B cell (primary cell): ENCODE measurements around the gene DDR2. TPM values are rescaled to one million over a fixed set of nuclear protein-coding genes. Genes with fewer than 3 reads are reported as not detected.
"Not testable (repeated sequence)": the region's sequence is repeated elsewhere in the genome, so short reads cannot be mapped to it uniquely, and the experiment has no call there.

ENCODE experiments used
- ATAC-seq: fragments of 200-7000 bp; cut with Tn5 transposase; one replicate; pipeline ENCODE4 v1.10.0; 2021; ENCODE audit warnings: low read depth, mild to moderate bottlenecking, moderate number of reproducible peaks, moderate library complexity
- CTCF ChIA-PET: fragments of 350-600 bp; sonication (Branson Sonifier 250); formaldehyde crosslinking; loops from one replicate; lab custom pipeline; 2021; ENCODE audit warnings: antibody characterized with exemption, inconsistent platforms; lab: Charles Lee
- POLR2A ChIA-PET: fragments of 350-600 bp; sonication (Branson Sonifier 250); formaldehyde crosslinking; loops from one replicate; lab custom pipeline; 2021; ENCODE audit warnings: antibody characterized with exemption; lab: Charles Lee
- DNase-seq: peaks from one replicate; pipeline ENCODE4 v3.0.0; 2013
- H2AFZ ChIP-seq: 2 replicates; pipeline ENCODE4 v1.6.1; 2012; ENCODE audit warnings: mild to moderate bottlenecking, low read depth, low read length; ENCODE audit not compliant: insufficient read depth, poor library complexity, severe bottlenecking
- H3K27ac ChIP-seq, 2 donors: 1 replicate in 1 of 2; 2 replicates in 1 of 2; pipeline ENCODE4 v1.5.1; 2012 to 2013; ENCODE audit warnings: low read length in 2 of 2, mild to moderate bottlenecking in 2 of 2, moderate library complexity in 1 of 2
- H3K27me3 ChIP-seq, 4 experiments: fragments of 200-600 bp in 1 of 4; sonication (generic) in 1 of 4; replicated peaks in 1 of 4; 1 replicate in 2 of 4; 2 replicates in 2 of 4; pipeline versions ENCODE4 v1.6.1 to v1.7.0; 2013 to 2016; ENCODE audit warnings: low read length in 3 of 4, mild to moderate bottlenecking in 2 of 4, mixed read lengths in 1 of 4, moderate library complexity in 1 of 4; ENCODE audit not compliant: insufficient read depth in 4 of 4, control insufficient read depth in 3 of 4; ENCODE audit errors: control extremely low read depth in 1 of 4
- H3K36me3 ChIP-seq, 2 experiments: replicated peaks in 1 of 2; 1 replicate in 1 of 2; 2 replicates in 1 of 2; pipeline versions ENCODE4 v1.6.1 to v1.7.1; 2013; ENCODE audit warnings: low read length in 1 of 2; ENCODE audit not compliant: insufficient read depth in 2 of 2, control insufficient read depth in 1 of 2; ENCODE audit errors: control extremely low read depth in 1 of 2, extremely low read depth in 1 of 2
- H3K4me1 ChIP-seq, 2 donors: fragments of 200-600 bp in 1 of 2; sonication (generic) in 1 of 2; 1 replicate in 1 of 2; 2 replicates in 1 of 2; pipeline versions ENCODE4 v1.5.1 to v1.6.1; 2013 to 2017; ENCODE audit warnings: low read length in 2 of 2; ENCODE audit not compliant: control insufficient read depth in 2 of 2, insufficient read depth in 2 of 2
- H3K4me2 ChIP-seq: replicated peaks from 2 replicates; pipeline ENCODE3; 2012; ENCODE audit warnings: mild to moderate bottlenecking, low read depth, low read length; ENCODE audit not compliant: poor library complexity, severe bottlenecking
- H3K4me3 ChIP-seq, 5 experiments: fragments of 200-600 bp in 1 of 5; sonication (generic) in 1 of 5; 1 replicate in 3 of 5; 2 replicates in 2 of 5; pipeline versions ENCODE4 v1.5.1 to v1.7.0; 2011 to 2016; ENCODE audit warnings: low read length in 4 of 5, mild to moderate bottlenecking in 4 of 5, low read depth in 2 of 5, control low read depth in 1 of 5, moderate library complexity in 1 of 5; ENCODE audit not compliant: insufficient read depth in 1 of 5; ENCODE audit errors: control extremely low read depth in 1 of 5, extremely low read depth in 1 of 5
- H3K79me2 ChIP-seq: fragments of 200-600 bp; sonication (generic); one replicate; pipeline ENCODE4 v1.6.0; 2016; ENCODE audit warnings: low read length; ENCODE audit not compliant: control insufficient read depth, insufficient read depth
- H3K9ac ChIP-seq: fragments of 200-600 bp; sonication (generic); 2 replicates; pipeline ENCODE4 v1.6.1; 2017; ENCODE audit warnings: mild to moderate bottlenecking, low read length, moderate library complexity
- H3K9me3 ChIP-seq, 3 donors: one replicate each; pipeline versions ENCODE4 v1.6.1 to v1.7.1; 2013; ENCODE audit warnings: low read length in 2 of 3; ENCODE audit not compliant: control insufficient read depth in 2 of 3, insufficient read depth in 1 of 3; ENCODE audit errors: control extremely low read depth in 1 of 3
- H4K20me1 ChIP-seq: 2 replicates; pipeline ENCODE4 v1.6.0; 2012; ENCODE audit warnings: mild to moderate bottlenecking, low read length; ENCODE audit not compliant: insufficient read depth, control insufficient read depth, poor library complexity, severe bottlenecking
- H3K27ac Mint-ChIP-seq: one replicate; pipeline ENCODE4 v1.8.0; 2021; ENCODE audit warnings: mixed read lengths
- H3K27me3 Mint-ChIP-seq: one replicate; pipeline ENCODE4 v1.8.0; 2021; ENCODE audit warnings: mixed read lengths
- H3K4me1 Mint-ChIP-seq: one replicate; pipeline ENCODE4 v1.8.0; 2021; ENCODE audit warnings: mixed read lengths
- H3K4me3 Mint-ChIP-seq: one replicate; pipeline ENCODE4 v1.8.0; 2021; ENCODE audit warnings: mixed read lengths
- H3K9me3 Mint-ChIP-seq: one replicate; pipeline ENCODE4 v1.8.0; 2022; ENCODE audit warnings: mixed read lengths; ENCODE audit not compliant: insufficient read depth
- WGBS: methylation state at CpG from one replicate; pipeline ENCODE4 v1.1.5; 2013; ENCODE audit warnings: missing lambda C conversion rate; ENCODE audit not compliant: insufficient coverage; 5-methylcytosine and 5-hydroxymethylcytosine counted together
- intact Hi-C: fragments of 100-400 bp; cut with micrococcal nuclease; formaldehyde crosslinking; loops from one replicate; pipeline ENCODE4 v1.10.0; 2022
- polyA plus RNA-seq: library from polyadenylated mRNA; depleted of rRNA; stranded (reverse); fragments of >200 nt; gene quantifications from 2 replicates; pipeline ENCODE4 v1.2.3, GENCODE V29; 2012
- total RNA-seq, 2 donors: library from RNA; stranded (reverse); fragments of 120-200 nt in 1 of 2; gene quantifications; 1 replicate in 1 of 2; 2 replicates in 1 of 2; pipeline versions ENCODE4 v1.2.3 to v1.2.4, GENCODE V29; 2013 to 2022

Gene DDR2
- total and polyA plus RNA-seq, 2 donors (not counting 1 experiment from before 2014, with no cell fraction given) = 0.12 to 0.24 TPM

DNA sequence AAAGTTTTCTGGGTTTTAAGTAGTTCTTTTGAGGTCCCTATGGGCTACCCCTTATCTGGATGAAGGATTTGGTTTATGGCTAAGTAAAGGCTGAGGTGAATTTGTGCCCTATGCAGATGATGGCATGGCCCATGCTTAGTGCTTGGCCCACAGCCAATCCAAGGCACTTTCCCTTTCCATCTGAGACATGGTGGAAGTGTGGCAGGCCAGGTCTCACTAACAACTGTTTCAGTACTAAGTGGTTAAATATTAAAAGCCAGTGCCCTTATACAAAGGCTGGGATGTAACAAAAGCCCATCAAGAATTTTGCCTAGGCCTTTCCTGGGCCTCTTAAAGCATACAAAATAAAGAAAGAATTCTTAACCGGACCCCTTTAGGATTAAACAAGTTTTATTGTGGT is 156.5 kb downstream of the DDR2 start:
- POLR2A ChIA-PET, CTCF ChIA-PET, intact Hi-C loops, H3K9me3 ChIP-seq, H3K4me2 ChIP-seq, H2AFZ ChIP-seq, H3K4me3 Mint-ChIP-seq, H3K79me2 ChIP-seq, ATAC-seq, H3K4me3 ChIP-seq, H3K9me3 Mint-ChIP-seq, DNase-seq, H3K27ac ChIP-seq, H3K27me3 ChIP-seq, H3K36me3 ChIP-seq, H4K20me1 ChIP-seq, H3K27me3 Mint-ChIP-seq, H3K27ac Mint-ChIP-seq, H3K4me1 Mint-ChIP-seq, H3K4me1 ChIP-seq, H3K9ac ChIP-seq: not testable (repeated sequence)
- WGBS = no CpG with 5 or more reads among the region's 1 CpG

GRCh38 chr1:162790303-162790984 is 158.2 kb downstream of the DDR2 start, which contains the start of gene HSD17B7:
HSD17B7 (plus strand) TSS chr1:162790702; CDS start chr1:162790801, 99 bp downstream.
- H3K27me3 ChIP-seq, H3K9me3 ChIP-seq, H3K4me1 Mint-ChIP-seq, H3K27me3 Mint-ChIP-seq, H3K36me3 ChIP-seq, H4K20me1 ChIP-seq, CTCF ChIA-PET, H3K9me3 Mint-ChIP-seq, H3K4me1 ChIP-seq, POLR2A ChIA-PET, H3K79me2 ChIP-seq: not testable (repeated sequence)
- 8% methylated on average over 10 of the region's 49 CpGs for WGBS
- H2AFZ ChIP-seq = peak within 1 kb of the TSS; percentile 87
- intact Hi-C loops = loop anchor here (10.0 kb wide), 1 partner anchor 226 kb away; the partner anchor contains the start of gene UAP1
- Mint-ChIP-seq H3K27ac (peak within 1 kb of the TSS; percentile 96), H3K4me3 (peak within 1 kb of the TSS; percentile 93)
- H3K4me2 ChIP-seq = peak within 1 kb of the TSS; percentile 22
- peak; percentile 98 for ATAC-seq
- peak within 1 kb of the TSS; percentile 68 to 91 for H3K27ac ChIP-seq
- H3K4me3 ChIP-seq = peak within 1 kb of the TSS; percentile 38 to 67 (median 52)
- DNase-seq = peak; percentile 86
- peak within 1 kb of the TSS; percentile 72 for H3K9ac ChIP-seq

- intact Hi-C loops = loop anchor here (10.0 kb wide), 1 partner anchor 226 kb away; the partner anchor contains the start of gene UAP1
- H3K4me2 ChIP-seq, H3K4me1 Mint-ChIP-seq, H3K36me3 ChIP-seq, H3K4me1 ChIP-seq, H3K9me3 Mint-ChIP-seq, CTCF ChIA-PET, H3K27me3 Mint-ChIP-seq, H3K79me2 ChIP-seq, POLR2A ChIA-PET, H4K20me1 ChIP-seq, H3K27me3 ChIP-seq, H3K9me3 ChIP-seq, ATAC-seq: not testable (repeated sequence)
- Mint-ChIP-seq H3K4me3 (peak overlapping the region; percentile 93), H3K27ac (peak overlapping the region; percentile 96)
- Histone ChIP-seq H3K4me3 (peak overlapping the region; percentile 38 to 62 (median 52)), H2AFZ (peak overlapping the region; percentile 49), H3K9ac (peak overlapping the region; percentile 72), H3K27ac (peak overlapping the region; percentile 68 to 91)
- DNase-seq = peak; percentile 38
- no CpG with 5 or more reads among the region's 8 CpGs for WGBS
Measured at GRCh38 chr1:162790985-162791357, 158.7 kb downstream of the DDR2 start.

DNA sequence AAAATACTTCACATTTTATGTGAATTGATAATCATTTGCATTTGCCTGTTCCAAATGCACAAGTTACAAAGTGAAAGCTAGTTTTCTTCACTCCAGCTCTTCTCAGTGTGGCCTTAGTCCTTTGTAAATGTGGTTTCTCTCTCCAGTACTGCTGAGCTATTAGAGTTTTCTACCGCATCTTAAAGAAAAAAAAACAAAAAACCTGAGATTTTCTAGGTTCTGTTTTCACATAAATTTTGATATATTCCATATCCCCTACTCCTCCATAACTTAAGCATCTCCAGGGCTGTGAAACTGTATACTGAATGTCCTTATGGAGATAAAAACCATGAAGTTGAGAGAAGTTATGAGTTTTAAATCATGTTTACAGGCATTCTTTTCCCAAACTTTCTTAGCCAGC is 162.0 kb downstream of the DDR2 start:
- H3K4me1 ChIP-seq, H4K20me1 ChIP-seq, H3K27me3 ChIP-seq, H3K4me3 Mint-ChIP-seq, H3K9ac ChIP-seq, H3K79me2 ChIP-seq, H3K9me3 ChIP-seq, H2AFZ ChIP-seq, POLR2A ChIA-PET, H3K27ac Mint-ChIP-seq, ATAC-seq, H3K27me3 Mint-ChIP-seq, H3K4me1 Mint-ChIP-seq, H3K4me2 ChIP-seq, H3K27ac ChIP-seq, H3K9me3 Mint-ChIP-seq, DNase-seq, H3K4me3 ChIP-seq: not testable (repeated sequence)
- WGBS = no CpG with 5 or more reads among the region's 1 CpG
- CTCF ChIA-PET = interaction anchor here (0.6 kb wide), 1 partner anchor 815 kb away, joined by 3 read pairs; no protein-coding TSS in a partner anchor
- intact Hi-C loops = loop anchor here (10.0 kb wide), 1 partner anchor 229 kb away; the partner anchor contains the start of gene UAP1
- peaks cover 0 to 15% of the 10 kb centered on the region in 2 experiments for H3K36me3 ChIP-seq
